ENCODE measurements around the gene IGSF22. TPM values are rescaled to one million over a fixed set of nuclear protein-coding genes. Genes with fewer than 3 reads are reported as not detected.

IGSF22 gene
- total and polyA plus RNA-seq, 2 of the 8 experiments (the other 6 are each of a cell fraction or from before 2014, with no cell fraction given): 0.14 TPM; not detected in 1

DNA sequence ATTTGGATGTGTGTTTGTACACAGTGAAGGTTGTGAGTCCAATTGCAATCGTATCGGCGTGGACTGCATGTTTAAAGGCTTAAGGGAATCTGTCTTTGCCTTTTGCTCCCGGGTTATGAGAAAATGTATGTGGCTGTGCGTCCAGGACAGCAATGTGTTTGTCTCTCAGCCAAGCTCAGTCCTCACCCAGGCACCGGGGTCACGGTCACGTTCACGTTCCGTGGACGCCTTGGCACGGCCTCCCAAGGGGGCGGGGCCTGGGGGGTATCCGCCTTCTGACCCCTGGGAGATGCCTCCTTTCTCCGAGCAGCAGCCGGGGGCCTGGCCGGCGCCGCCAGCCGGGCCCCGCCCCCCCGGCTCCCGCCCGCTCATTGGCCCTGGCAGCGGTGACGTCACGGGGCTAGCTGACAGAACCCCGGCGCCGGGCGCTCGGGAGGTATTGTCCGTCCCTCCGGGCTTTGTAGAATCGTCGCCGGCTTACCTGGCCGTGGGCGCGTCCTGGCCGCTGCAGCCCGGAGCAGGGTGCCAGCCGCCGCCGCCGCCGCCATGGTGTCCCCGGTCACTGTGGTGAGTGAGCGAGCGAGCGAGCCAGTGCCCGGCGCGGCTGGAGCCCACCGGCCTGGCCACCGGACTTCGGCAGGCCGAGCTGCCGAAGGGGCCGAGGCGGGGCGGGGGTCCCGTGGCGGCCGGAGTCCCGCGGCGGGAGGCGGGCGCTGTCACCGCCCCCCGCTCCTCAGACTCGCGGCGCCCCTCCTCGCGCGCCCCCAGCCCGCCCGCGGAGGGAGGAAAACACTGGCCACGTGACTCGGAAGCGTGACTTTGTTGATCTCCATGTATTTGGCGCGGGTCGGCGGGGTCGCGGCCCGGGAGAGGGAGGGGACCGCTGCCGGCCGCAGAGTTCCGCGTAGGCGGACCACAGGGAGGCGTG, 27.4 kb downstream of the IGSF22 start, which contains the start of gene TMEM86A (continued):
- TF ChIP-seq, protein P1, sequence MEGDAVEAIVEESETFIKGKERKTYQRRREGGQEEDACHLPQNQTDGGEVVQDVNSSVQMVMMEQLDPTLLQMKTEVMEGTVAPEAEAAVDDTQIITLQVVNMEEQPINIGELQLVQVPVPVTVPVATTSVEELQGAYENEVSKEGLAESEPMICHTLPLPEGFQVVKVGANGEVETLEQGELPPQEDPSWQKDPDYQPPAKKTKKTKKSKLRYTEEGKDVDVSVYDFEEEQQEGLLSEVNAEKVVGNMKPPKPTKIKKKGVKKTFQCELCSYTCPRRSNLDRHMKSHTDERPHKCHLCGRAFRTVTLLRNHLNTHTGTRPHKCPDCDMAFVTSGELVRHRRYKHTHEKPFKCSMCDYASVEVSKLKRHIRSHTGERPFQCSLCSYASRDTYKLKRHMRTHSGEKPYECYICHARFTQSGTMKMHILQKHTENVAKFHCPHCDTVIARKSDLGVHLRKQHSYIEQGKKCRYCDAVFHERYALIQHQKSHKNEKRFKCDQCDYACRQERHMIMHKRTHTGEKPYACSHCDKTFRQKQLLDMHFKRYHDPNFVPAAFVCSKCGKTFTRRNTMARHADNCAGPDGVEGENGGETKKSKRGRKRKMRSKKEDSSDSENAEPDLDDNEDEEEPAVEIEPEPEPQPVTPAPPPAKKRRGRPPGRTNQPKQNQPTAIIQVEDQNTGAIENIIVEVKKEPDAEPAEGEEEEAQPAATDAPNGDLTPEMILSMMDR (IDR thresholded peaks at IDR 0.05; ENCODE audit: control extremely low read depth in 1 of 3, insufficient read depth in 1 of 3, low read depth in 1 of 3, low read length in 3 of 3): no peak
- no peak for TF ChIP-seq TEAD4 (IDR thresholded peaks at IDR 0.05; ENCODE audit: low read depth, low read length)
- TF ChIP-seq USF2 (IDR thresholded peaks at IDR 0.05; ENCODE audit: low read length): peak; percentile 57
- TF ChIP-seq CBX8 (IDR thresholded peaks at IDR 0.05; ENCODE audit: borderline replicate concordance, low read depth, low read length): no peak
